Measurements from ENCODE around the gene CDH6.

CDH6 gene

DNA sequence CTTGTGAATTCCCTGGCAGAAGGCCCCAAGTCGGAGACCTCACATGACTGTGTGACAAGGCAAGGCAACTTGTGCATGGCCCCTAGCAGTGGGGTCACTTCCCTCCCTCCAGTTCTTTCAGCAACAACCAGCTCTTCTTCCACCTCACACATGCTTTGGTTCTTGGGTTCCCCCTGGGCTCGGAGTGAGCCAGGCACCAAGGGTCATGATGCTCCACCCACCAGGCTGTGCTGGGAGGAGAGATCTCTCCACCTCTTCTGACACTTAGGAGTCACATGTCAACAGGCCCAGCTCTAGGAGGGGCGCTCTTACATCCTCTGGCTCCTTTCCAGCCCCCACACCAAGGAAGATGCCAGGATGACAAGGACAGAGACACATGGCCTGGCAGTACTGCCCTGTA, 56.7 kb downstream of the CDH6 start:
- DNase-seq (ENCODE audit: insufficient read length, low spot score), result no peak
- FAIRE-seq, result no peak
- no peak for TF ChIP-seq POLR2A (IDR thresholded peaks at IDR 0.05; ENCODE audit: low read depth, low read length)

GRCh38 chr5:31251032-31251431, 57.5 kb downstream of the CDH6 start:
- DNase-seq (ENCODE audit: insufficient read length, low spot score) (no peak), FAIRE-seq (no peak)
- no peak for TF ChIP-seq POLR2A (IDR thresholded peaks at IDR 0.05; ENCODE audit: low read depth, low read length)

DNA sequence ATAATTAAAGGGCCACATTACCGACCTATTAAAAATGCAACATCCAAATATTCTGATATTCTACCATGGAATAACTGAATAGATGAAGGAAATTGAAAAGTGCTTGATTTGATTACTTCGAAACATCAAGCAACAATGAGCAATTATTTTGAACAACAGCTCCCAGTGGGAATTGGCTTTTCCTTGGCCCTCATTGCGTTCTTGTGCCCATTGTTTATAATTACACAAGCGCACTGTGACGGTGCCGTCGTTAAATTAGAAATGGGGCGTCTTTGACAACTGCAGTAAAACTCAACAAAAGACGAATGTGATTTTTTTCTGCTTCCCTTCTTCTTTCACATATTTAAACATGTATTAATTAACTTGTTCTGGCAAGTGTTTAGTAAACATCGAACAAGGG, 61.6 kb downstream of the CDH6 start:
- DNase-seq (ENCODE audit: insufficient read length, low spot score) (no peak), FAIRE-seq (no peak)
- no peak for TF ChIP-seq POLR2A (IDR thresholded peaks at IDR 0.05; ENCODE audit: low read depth, low read length)

DNA sequence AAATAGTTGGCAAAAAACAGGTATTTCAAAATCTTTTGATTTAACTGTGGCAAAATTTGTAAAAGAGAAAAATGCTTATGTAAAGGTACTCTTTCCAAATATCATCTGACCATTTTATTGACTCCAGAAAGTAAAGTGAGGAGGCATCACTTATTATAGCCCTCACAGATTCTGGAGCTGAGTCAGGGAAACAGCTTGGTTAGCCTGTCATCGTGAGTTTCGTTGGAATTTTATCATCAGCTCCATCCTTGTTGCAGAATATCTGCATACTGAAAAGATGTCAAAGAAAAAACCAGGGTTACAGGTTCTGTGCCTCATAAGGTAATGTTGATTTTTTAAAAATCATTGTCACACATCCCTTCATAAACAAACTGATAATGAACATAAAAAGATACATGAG, 74.8 kb downstream of the CDH6 start:
- DNase-seq (ENCODE audit: insufficient read length, low spot score) (no peak), FAIRE-seq (no peak)
- no peak for TF ChIP-seq POLR2A (IDR thresholded peaks at IDR 0.05; ENCODE audit: low read depth, low read length)

GRCh38 chr5:31268686-31269085, 75.2 kb downstream of the CDH6 start:
- DNase-seq (ENCODE audit: insufficient read length, low spot score), result no peak
- TF ChIP-seq POLR2A (IDR thresholded peaks at IDR 0.05; ENCODE audit: low read depth, low read length), result no peak
- FAIRE-seq, result no peak

- FAIRE-seq (no peak), DNase-seq (ENCODE audit: insufficient read length, low spot score) (no peak)
- no peak for TF ChIP-seq POLR2A (IDR thresholded peaks at IDR 0.05; ENCODE audit: low read depth, low read length)
Measured at GRCh38 chr5:31269259-31269658, 75.8 kb downstream of the CDH6 start.

DNA sequence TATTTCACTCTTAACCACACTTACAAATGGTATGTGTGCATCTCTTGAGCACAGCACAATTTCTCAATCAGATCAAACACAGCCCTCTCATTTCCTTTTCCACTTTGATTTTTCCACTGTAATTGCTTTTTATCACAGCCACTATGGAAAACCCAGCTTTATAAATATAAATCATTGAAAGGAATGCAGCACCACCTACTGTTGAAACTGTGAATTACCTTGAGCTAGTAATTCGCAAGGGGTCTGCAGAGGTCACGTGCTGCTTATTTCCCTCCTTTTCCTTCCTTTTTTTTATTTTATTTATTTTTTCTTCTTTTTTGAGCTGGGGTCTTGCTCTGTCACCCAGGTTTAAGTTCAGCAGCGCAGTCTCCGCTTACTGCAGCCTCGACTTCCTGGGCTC, 76.9 kb downstream of the CDH6 start:
- DNase-seq (ENCODE audit: insufficient read length, low spot score), result no peak
- no peak for TF ChIP-seq POLR2A (IDR thresholded peaks at IDR 0.05; ENCODE audit: low read depth, low read length)
- no peak for FAIRE-seq

DNA sequence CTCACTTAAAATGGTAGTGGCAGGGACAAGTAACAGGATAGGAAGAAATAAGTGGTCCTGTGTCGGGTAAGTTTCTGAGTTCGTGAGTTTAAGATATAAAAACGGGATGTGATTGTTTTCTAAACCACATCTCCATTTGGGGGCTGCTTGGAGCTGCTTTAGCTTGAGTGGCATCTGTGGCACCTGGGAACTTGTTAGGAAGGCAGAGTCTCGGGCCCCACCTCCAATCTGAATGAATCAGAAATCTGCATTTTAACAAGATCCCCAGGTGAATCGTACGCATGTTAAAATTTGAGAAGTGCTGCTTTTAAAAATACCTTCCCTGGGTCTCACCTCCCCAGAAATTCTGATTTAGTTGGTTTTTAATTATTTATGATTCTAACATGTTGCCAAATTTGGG, 78.1 kb downstream of the CDH6 start:
- no peak for TF ChIP-seq POLR2A (IDR thresholded peaks at IDR 0.05; ENCODE audit: low read depth, low read length)
- no peak for FAIRE-seq
- DNase-seq (ENCODE audit: insufficient read length, low spot score), result no peak

DNA sequence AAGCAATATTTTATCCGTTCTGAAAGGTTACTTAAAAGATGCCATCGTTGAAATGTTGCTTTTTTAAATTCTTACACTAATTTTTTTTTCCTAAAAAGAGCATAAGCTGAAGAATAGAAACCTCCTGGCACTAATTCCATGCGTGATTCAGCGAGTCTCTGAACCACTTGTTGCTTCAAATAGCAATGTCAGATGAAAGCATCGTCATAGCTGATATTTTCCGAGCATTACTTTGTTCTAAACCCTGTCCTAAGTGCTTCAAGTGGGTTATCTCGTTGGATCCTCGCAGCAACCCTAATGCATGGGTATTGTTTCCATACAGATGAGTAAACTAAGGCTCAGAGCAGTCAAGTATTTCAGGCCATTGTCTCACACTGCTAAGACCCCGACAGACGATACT, 79.7 kb downstream of the CDH6 start:
- no peak for FAIRE-seq
- DNase-seq (ENCODE audit: insufficient read length, low spot score), result no peak
- TF ChIP-seq POLR2A (IDR thresholded peaks at IDR 0.05; ENCODE audit: low read depth, low read length), result no peak

DNA sequence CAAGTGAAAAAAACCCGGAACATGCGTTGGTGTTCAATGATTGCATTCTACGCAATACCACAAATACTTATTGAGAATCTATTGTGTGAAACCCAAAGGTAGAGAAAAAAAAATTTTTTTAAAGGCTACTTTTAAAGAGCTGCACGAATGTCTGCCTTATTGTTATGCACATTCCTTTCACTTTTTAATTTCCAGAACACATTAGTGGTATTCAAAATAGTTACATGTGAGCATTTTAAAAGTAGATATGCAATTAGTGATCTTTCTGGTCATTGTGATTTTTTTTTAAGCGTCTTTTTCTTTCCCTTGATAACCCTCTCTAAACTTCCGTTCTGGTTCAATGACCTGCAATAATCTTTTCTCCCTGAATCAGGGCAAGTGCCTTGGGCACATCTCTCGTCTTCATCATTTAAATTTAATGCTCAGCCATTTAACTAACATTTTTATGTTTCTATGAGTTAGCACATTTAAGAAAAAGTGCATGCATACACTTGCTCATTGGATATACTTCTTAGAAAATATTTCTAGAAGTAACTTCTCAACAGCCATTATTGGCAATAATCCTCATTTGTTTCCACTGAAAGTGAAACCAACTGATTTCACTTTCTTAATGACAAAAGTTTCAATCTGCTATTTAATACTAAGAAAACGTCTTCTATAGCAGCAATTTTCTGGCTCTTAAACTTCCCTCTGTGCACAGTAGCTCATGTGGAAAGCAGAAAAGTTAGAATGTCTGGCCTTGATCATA, 80.3 kb downstream of the CDH6 start:
- peak; percentile 30 for FAIRE-seq
- no peak for TF ChIP-seq POLR2A (IDR thresholded peaks at IDR 0.05; ENCODE audit: low read depth, low read length)
- DNase-seq (ENCODE audit: insufficient read length, low spot score), result no peak

- no peak for TF ChIP-seq POLR2A (IDR thresholded peaks at IDR 0.05; ENCODE audit: low read depth, low read length)
- FAIRE-seq, result no peak
- no peak for DNase-seq (ENCODE audit: insufficient read length, low spot score)
Measured at GRCh38 chr5:31280210-31280609, 86.7 kb downstream of the CDH6 start.

DNA sequence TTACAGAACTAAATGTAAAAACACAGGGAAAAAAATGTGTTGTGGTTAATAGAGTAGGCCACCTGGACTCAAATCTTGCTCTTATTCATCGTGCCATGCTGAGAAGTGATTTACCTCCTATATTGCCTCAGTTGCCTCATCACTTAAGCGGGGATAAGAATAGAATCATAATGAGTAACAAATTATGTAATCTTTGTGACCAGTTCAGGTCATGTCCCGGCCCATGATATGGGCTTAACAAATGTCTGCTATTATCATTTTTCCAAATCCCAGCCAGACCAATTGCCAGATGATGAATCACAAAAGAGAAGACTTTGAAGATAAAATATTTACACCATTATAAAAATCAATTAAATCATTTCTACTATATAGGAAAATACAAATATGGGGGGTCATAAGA, 89.8 kb downstream of the CDH6 start:
- DNase-seq (ENCODE audit: insufficient read length, low spot score) (no peak), FAIRE-seq (no peak)
- TF ChIP-seq POLR2A (IDR thresholded peaks at IDR 0.05; ENCODE audit: low read depth, low read length), result no peak

DNA sequence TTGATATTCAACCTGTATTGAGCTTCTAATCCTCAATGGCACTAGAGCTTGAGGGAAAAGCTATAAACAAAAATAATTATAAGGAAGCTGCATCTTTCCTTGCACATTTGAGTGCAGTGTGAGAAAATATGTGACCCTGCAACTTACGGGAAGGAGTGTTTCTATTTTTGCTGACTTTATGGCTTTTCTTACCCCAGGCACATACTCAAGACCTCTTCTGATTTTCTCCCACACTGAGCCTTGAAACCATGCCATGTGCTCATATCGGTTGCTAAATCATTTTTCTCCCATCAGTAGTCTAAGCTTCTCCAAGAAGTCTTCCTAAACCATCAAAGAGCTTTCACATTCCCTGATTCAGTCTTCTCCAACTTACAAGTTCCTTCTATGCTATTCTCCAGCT, 91.5 kb downstream of the CDH6 start:
- FAIRE-seq, result no peak

DNA sequence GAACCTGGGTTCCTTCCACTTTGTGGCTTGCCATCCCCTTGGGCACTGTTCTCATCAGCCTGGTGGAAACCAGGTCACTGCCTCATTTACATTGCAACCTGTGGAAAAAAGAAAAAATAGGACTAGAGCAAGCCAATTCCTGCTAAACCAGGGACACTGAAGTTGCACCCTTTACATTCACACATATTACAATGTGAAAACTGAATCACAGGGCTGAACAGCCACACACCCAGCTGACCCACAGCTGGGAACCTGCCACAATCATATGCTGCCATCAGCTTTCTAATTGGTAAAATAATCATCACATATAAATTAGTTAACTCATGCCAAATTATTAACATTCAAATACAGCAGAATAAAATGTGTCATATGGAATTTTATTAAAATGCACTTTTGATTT, 94.5 kb downstream of the CDH6 start:
- FAIRE-seq, result no peak
- no peak for DNase-seq (ENCODE audit: insufficient read length, low spot score)

More for the DNA sequence above, 91.5 kb downstream of the CDH6 start:
- no peak for TF ChIP-seq POLR2A (IDR thresholded peaks at IDR 0.05; ENCODE audit: low read depth, low read length)
- DNase-seq (ENCODE audit: insufficient read length, low spot score), result no peak

GRCh38 chr5:31289429-31289828, 95.9 kb downstream of the CDH6 start:
- TF ChIP-seq POLR2A (IDR thresholded peaks at IDR 0.05; ENCODE audit: low read depth, low read length), result no peak
- no peak for FAIRE-seq
- DNase-seq (ENCODE audit: insufficient read length, low spot score), result no peak

More for the DNA sequence above, 94.5 kb downstream of the CDH6 start:
- no peak for TF ChIP-seq POLR2A (IDR thresholded peaks at IDR 0.05; ENCODE audit: low read depth, low read length)

Measured in H54 (cell line).